Activated B cell treated with CpG ODN at 0.5 μM for 24 hours (primary cell): ENCODE measurements around the gene GALNTL6. TPM values are rescaled to one million over a fixed set of nuclear protein-coding genes. Genes with fewer than 3 reads are reported as not detected.

Experiments
- ATAC-seq: fragments of 200-7000 bp; cut with Tn5 transposase; one replicate; pipeline ENCODE4 v1.10.0; 2021; ENCODE audit warnings: low read depth, mild to moderate bottlenecking, moderate library complexity
- CTCF ChIA-PET: fragments of 350-600 bp; sonication (Branson Sonifier 250); formaldehyde crosslinking; loops from one replicate; lab custom pipeline; 2021; ENCODE audit warnings: antibody characterized with exemption; lab: Charles Lee
- POLR2A ChIA-PET: fragments of 350-600 bp; sonication (Branson Sonifier 250); formaldehyde crosslinking; loops from one replicate; lab custom pipeline; 2021; ENCODE audit warnings: antibody characterized with exemption; lab: Charles Lee
- DNase-seq: peaks from one replicate; pipeline ENCODE4 v3.0.0; 2022
- H3K27ac Mint-ChIP-seq: one replicate; pipeline ENCODE4 v1.8.0; 2020; ENCODE audit warnings: mixed read lengths
- H3K27me3 Mint-ChIP-seq: one replicate; pipeline ENCODE4 v1.8.0; 2021; ENCODE audit warnings: mixed read lengths
- H3K36me3 Mint-ChIP-seq: one replicate; pipeline ENCODE4 v1.8.0; 2021; ENCODE audit warnings: low read depth, mixed read lengths
- H3K4me1 Mint-ChIP-seq: one replicate; pipeline ENCODE4 v1.8.0; 2021; ENCODE audit warnings: mixed read lengths
- H3K4me3 Mint-ChIP-seq: one replicate; pipeline ENCODE4 v1.8.0; 2020; ENCODE audit warnings: mild to moderate bottlenecking, mixed read lengths
- H3K9me3 Mint-ChIP-seq: one replicate; pipeline ENCODE4 v1.8.0; 2020; ENCODE audit warnings: mixed read lengths
- intact Hi-C: fragments of 100-400 bp; cut with micrococcal nuclease; formaldehyde crosslinking; loops from one replicate; pipeline ENCODE4 v1.15.1; 2024
- total RNA-seq: library from RNA; stranded (reverse); gene quantifications from 2 replicates; pipeline ENCODE4 v1.2.3, GENCODE V29; 2022
- TF ChIP-seq, protein P1 (sequence below): fragments of 200-600 bp; IDR thresholded peaks from one replicate; pipeline ENCODE4 v1.8.0; 2022; ENCODE audit warnings: antibody characterized with exemption, mild to moderate bottlenecking

GALNTL6 gene
- total RNA-seq, 1 donor from 2014 or later: 0.20 TPM

DNA sequence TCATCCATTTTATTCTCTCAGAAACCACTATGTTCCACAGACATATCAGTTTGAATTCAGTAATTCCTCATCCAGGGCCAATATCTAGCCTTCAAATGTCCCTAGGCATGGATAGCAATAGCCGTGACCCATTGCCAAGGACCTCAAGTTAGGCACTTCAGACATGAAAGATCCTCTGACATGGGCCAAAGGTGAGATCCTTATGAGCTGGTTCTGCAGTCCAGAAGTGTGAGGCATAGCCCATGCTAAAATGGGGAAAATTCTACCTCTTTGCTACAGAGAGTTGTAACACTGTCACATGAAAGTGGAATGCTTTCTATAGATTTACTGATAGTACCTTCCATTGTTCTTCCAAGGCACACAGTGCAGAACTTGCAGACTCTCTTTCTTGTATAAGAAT, 1005.7 kb downstream of the GALNTL6 start:
- H3K27ac Mint-ChIP-seq: no peak overlapping the region
- CTCF ChIA-PET: no interaction called here
- H3K4me1 Mint-ChIP-seq: no peaks in the 10 kb centered on the region
- TF ChIP-seq, protein P1, sequence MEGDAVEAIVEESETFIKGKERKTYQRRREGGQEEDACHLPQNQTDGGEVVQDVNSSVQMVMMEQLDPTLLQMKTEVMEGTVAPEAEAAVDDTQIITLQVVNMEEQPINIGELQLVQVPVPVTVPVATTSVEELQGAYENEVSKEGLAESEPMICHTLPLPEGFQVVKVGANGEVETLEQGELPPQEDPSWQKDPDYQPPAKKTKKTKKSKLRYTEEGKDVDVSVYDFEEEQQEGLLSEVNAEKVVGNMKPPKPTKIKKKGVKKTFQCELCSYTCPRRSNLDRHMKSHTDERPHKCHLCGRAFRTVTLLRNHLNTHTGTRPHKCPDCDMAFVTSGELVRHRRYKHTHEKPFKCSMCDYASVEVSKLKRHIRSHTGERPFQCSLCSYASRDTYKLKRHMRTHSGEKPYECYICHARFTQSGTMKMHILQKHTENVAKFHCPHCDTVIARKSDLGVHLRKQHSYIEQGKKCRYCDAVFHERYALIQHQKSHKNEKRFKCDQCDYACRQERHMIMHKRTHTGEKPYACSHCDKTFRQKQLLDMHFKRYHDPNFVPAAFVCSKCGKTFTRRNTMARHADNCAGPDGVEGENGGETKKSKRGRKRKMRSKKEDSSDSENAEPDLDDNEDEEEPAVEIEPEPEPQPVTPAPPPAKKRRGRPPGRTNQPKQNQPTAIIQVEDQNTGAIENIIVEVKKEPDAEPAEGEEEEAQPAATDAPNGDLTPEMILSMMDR: no peak
- H3K4me3 Mint-ChIP-seq: no peak overlapping the region
- DNase-seq (no peak), ATAC-seq (no peak)
- POLR2A ChIA-PET: no interaction called here
- no peaks in the 10 kb centered on the region for H3K9me3 Mint-ChIP-seq
- no peaks in the 10 kb centered on the region for H3K36me3 Mint-ChIP-seq
- intact Hi-C loops: no loop called here
- no peaks in the 10 kb centered on the region for H3K27me3 Mint-ChIP-seq

DNA sequence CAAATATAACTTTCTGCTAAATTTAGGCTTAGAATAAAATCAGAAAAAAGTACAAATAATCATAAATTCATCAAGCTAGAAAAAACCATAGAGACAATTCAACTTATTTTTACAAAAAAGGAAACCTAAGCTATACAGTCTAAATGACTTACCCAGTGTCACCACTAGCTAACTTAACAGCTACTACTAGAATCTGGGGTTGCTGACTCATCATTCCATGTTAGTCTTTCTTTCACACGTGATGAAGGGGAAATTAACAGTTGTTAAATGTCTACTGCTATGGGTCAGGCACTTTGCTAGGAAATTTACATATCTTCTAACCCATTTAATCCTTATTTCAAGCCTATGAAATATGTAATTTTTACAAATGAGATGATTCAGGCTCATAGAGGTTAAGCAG, 1006.1 kb downstream of the GALNTL6 start:
- Mint-ChIP-seq H3K4me3 (no peak overlapping the region), H3K27me3 (no peaks in the 10 kb centered on the region), H3K27ac (no peak overlapping the region), H3K9me3 (no peaks in the 10 kb centered on the region), H3K36me3 (no peaks in the 10 kb centered on the region), H3K4me1 (no peaks in the 10 kb centered on the region)
- CTCF ChIA-PET: no interaction called here
- ATAC-seq (no peak), DNase-seq (no peak)
- POLR2A ChIA-PET: no interaction called here
- intact Hi-C loops: no loop called here
- TF ChIP-seq, protein P1: no peak

GRCh38 chr4:172822331-172822730, 1009.1 kb downstream of the GALNTL6 start:
- Mint-ChIP-seq H3K4me3 (no peak overlapping the region), H3K4me1 (no peaks in the 10 kb centered on the region), H3K27me3 (no peaks in the 10 kb centered on the region), H3K9me3 (no peaks in the 10 kb centered on the region), H3K27ac (no peak overlapping the region), H3K36me3 (no peaks in the 10 kb centered on the region)
- TF ChIP-seq, protein P1: no peak
- ChIA-PET POLR2A (no interaction called here), CTCF (no interaction called here)
- DNase-seq (no peak), ATAC-seq (no peak)
- intact Hi-C loops: no loop called here

GRCh38 chr4:172826346-172826745, 1013.1 kb downstream of the GALNTL6 start:
- H3K4me1 Mint-ChIP-seq: no peaks in the 10 kb centered on the region
- H3K27ac Mint-ChIP-seq: no peak overlapping the region
- ChIA-PET POLR2A (no interaction called here), CTCF (interaction anchor here (1.4 kb wide), 1 partner anchor 10 kb away, joined by 4 read pairs; no protein-coding TSS in a partner anchor)
- no peak for DNase-seq
- H3K36me3 Mint-ChIP-seq: no peaks in the 10 kb centered on the region
- no peaks in the 10 kb centered on the region for H3K27me3 Mint-ChIP-seq
- H3K9me3 Mint-ChIP-seq: no peaks in the 10 kb centered on the region
- H3K4me3 Mint-ChIP-seq: no peak overlapping the region
- TF ChIP-seq, protein P1: no peak
- intact Hi-C loops: no loop called here
- no peak for ATAC-seq

GRCh38 chr4:172826861-172827260, 1013.7 kb downstream of the GALNTL6 start:
- H3K4me1 Mint-ChIP-seq: no peaks in the 10 kb centered on the region
- no peak for DNase-seq
- TF ChIP-seq, protein P1: no peak
- intact Hi-C loops: no loop called here
- POLR2A ChIA-PET: no interaction called here
- CTCF ChIA-PET: interaction anchor here (1.4 kb wide), 1 partner anchor 9 kb away, joined by 4 read pairs; no protein-coding TSS in a partner anchor
- no peaks in the 10 kb centered on the region for H3K9me3 Mint-ChIP-seq
- no peak overlapping the region for H3K4me3 Mint-ChIP-seq
- ATAC-seq: no peak
- H3K27ac Mint-ChIP-seq: no peak overlapping the region
- no peaks in the 10 kb centered on the region for H3K27me3 Mint-ChIP-seq
- H3K36me3 Mint-ChIP-seq: no peaks in the 10 kb centered on the region
